AG04449 (cell line): ENCODE measurements around the gene TXNRD2.

ENCODE experiments used
- CTCF ChIA-PET: fragments of 350-600 bp; formaldehyde crosslinking; extraction: SDS; loops from one replicate; lab custom pipeline; 2021; ENCODE audit warnings: antibody characterized with exemption; lab: Yijun Ruan, JAX
- POLR2A ChIA-PET: fragments of 400-600, 350-600 bp; formaldehyde crosslinking; extraction: SDS; loops from one replicate; lab custom pipeline; 2020; ENCODE audit warnings: antibody characterized with exemption, inconsistent platforms; lab: Yijun Ruan, JAX
- DNase-seq: peaks from one replicate; pipeline ENCODE4 v3.0.0-alpha.2; 2010; ENCODE audit warnings: low read depth, low spot score
- H3K4me3 ChIP-seq: 2 replicates; pipeline ENCODE4 v1.5.1; 2011; ENCODE audit warnings: low read depth, mild to moderate bottlenecking, control low read depth, low read length
- TF ChIP-seq, protein P1 (sequence below): IDR thresholded peaks from one replicate; pipeline ENCODE4 v1.5.1; 2011; ENCODE audit warnings: mild to moderate bottlenecking, moderate library complexity, low read length, control low read depth, inconsistent platforms; ENCODE audit not compliant: insufficient read depth; ENCODE audit errors: missing control alignments

Gene TXNRD2

GRCh38 chr22:19918332-19919106 lies 23.1 kb downstream of the TXNRD2 start:
- ChIA-PET POLR2A (no interaction called here), CTCF (interaction anchor here (1.1 to 11.5 kb wide), 4 partner anchors 8 to 187 kb away, joined by 3 to 444 read pairs (median 8); no protein-coding TSS in a partner anchor)
- no peak overlapping the region for H3K4me3 ChIP-seq
- TF ChIP-seq, protein P1, sequence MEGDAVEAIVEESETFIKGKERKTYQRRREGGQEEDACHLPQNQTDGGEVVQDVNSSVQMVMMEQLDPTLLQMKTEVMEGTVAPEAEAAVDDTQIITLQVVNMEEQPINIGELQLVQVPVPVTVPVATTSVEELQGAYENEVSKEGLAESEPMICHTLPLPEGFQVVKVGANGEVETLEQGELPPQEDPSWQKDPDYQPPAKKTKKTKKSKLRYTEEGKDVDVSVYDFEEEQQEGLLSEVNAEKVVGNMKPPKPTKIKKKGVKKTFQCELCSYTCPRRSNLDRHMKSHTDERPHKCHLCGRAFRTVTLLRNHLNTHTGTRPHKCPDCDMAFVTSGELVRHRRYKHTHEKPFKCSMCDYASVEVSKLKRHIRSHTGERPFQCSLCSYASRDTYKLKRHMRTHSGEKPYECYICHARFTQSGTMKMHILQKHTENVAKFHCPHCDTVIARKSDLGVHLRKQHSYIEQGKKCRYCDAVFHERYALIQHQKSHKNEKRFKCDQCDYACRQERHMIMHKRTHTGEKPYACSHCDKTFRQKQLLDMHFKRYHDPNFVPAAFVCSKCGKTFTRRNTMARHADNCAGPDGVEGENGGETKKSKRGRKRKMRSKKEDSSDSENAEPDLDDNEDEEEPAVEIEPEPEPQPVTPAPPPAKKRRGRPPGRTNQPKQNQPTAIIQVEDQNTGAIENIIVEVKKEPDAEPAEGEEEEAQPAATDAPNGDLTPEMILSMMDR, result no peak
- no peak for DNase-seq

DNA sequence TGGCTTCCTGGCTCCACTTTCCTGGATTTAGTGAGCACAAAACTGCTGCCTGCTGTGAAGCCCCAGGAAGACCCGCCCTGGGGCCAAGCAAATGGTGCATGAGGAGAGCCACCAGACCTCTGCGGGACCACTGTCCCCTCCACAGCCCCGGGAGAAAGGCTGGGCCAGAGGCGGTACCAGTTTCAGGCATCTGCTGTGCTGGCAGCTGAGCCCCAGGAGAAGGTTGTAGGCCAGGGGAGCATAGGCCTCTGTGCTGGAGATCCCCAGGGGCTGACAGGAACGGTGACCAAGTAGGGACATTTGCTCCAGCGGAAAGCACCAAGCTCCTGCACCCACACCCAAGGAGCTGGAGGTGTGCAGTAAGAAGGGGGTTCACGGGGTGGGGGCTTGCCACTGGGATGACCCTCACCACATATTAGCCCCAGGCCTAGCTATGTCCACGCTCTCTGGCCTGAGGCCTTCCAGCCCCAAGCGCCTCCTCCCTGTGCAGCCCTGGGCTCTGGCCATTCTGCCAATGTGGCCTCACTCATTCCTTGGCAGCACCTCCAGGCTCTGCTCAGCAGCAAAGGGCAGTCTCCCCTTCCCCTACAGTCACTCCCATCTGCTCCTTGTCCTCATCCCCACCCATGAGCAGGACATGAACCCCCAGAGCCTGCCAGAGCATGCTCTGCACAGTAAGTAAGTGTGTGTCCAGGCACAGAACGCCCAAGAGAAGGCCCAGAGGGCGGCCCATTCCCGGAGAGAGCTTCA lies 24.1 kb downstream of the TXNRD2 start:
- ChIA-PET POLR2A (no interaction called here), CTCF (interaction anchor here (1.1 to 11.5 kb wide), 3 partner anchors 7 to 186 kb away, joined by 3 to 444 read pairs (median 4); no protein-coding TSS in a partner anchor)
- no peak for DNase-seq
- H3K4me3 ChIP-seq, result no peak overlapping the region
- TF ChIP-seq, protein P1, result no peak

DNA sequence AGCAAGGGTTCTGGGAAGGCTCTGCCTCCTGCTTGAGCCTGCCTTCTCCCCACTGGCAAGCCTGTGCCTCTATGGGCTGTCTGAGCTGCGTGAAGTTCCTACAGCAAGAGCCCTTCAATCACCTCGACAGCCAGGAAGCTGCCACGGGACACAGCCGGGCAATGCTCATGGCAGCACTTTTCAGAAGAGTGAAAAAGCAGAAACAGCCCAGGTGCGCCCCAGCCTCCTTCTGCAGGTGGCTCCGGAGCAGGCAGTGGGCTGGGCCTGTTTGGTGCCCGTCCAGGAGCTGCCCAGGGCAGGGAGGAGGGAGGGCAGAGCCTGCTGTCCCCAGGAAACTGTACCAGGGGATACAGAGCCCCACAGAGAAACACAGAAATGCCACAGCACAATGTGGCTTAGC lies 24.7 kb downstream of the TXNRD2 start:
- DNase-seq, result no peak
- ChIA-PET CTCF (interaction anchor here (1.4 to 11.5 kb wide), 2 partner anchors 160 to 186 kb away, joined by 4 to 444 read pairs; no protein-coding TSS in a partner anchor), POLR2A (no interaction called here)
- H3K4me3 ChIP-seq, result no peak overlapping the region
- TF ChIP-seq, protein P1, result no peak

DNA sequence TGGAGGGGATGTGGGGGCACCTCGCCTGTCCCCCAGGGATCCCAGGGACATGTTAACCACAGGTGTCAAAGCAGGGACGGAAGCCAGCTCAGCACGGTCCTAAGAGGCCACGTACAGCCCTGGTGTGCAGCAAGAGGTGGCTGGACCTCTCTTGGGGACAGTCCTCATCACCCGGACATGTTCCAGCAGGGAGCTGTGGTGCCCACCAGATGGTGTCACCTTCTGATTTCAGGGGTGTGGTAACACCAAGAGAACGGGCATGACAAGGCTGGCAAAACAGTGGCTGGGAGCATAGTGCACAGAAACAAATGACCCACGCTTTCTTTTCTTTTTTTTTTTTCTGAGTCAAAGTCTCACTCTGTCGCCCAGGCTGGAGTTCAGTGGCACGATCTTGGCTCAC lies 25.6 kb downstream of the TXNRD2 start:
- POLR2A ChIA-PET, result interaction anchor here (0.8 kb wide), 1 partner anchor 24 kb away, joined by 3 read pairs; no protein-coding TSS in a partner anchor
- CTCF ChIA-PET, result interaction anchor here (1.1 to 11.5 kb wide), 4 partner anchors 10 to 185 kb away, joined by 3 to 444 read pairs (median 40); no protein-coding TSS in a partner anchor
- H3K4me3 ChIP-seq, result no peak overlapping the region
- no peak for DNase-seq
- TF ChIP-seq, protein P1, result no peak

GRCh38 chr22:19915287-19915954 lies 26.2 kb downstream of the TXNRD2 start:
- no peak for DNase-seq
- TF ChIP-seq, protein P1, result no peak
- ChIA-PET POLR2A (interaction anchor here (0.8 kb wide), 1 partner anchor 24 kb away, joined by 3 read pairs; no protein-coding TSS in a partner anchor), CTCF (interaction anchor here (1.1 to 11.5 kb wide), 5 partner anchors 9 to 184 kb away, joined by 3 to 444 read pairs (median 10); no protein-coding TSS in a partner anchor)
- no peak overlapping the region for H3K4me3 ChIP-seq
